Common myeloid progenitor, CD34-positive (primary cell): ENCODE measurements around the gene MOB3A.

Experiments used
- CTCF ChIA-PET: fragments of 350-600 bp; sonication (Branson Sonifier 250); formaldehyde crosslinking; loops from one replicate; lab custom pipeline; 2021; ENCODE audit warnings: antibody characterized with exemption; lab: Charles Lee
- POLR2A ChIA-PET: fragments of 350-600 bp; sonication (Branson Sonifier 250); formaldehyde crosslinking; loops from one replicate; lab custom pipeline; 2021; ENCODE audit warnings: antibody characterized with exemption; lab: Charles Lee
- DNase-seq, 3 donors: peaks; one replicate each; pipeline versions ENCODE4 v3.0.0 to v3.0.0-alpha.2; 2013
- H3K27ac ChIP-seq, 2 experiments: 1 replicate in 1 of 2; 2 replicates in 1 of 2; pipeline ENCODE4 v1.7.0; 2013; ENCODE audit warnings: inconsistent platforms in 2 of 2, low read length in 2 of 2, mild to moderate bottlenecking in 2 of 2, low read depth in 1 of 2, moderate library complexity in 1 of 2; ENCODE audit not compliant: severe bottlenecking in 2 of 2, insufficient read depth in 1 of 2, poor library complexity in 1 of 2
- H3K27me3 ChIP-seq, 5 experiments: replicated peaks in 2 of 5; 1 replicate in 3 of 5; 2 replicates in 2 of 5; pipeline versions ENCODE4 v1.6.1 to v1.7.0; 2013; ENCODE audit warnings: low read length in 4 of 5, mild to moderate bottlenecking in 2 of 5, moderate library complexity in 2 of 5, inconsistent platforms in 1 of 5; ENCODE audit not compliant: insufficient read depth in 5 of 5, control insufficient read depth in 4 of 5
- H3K36me3 ChIP-seq, 4 experiments: 1 replicate in 2 of 4; 2 replicates in 2 of 4; pipeline versions ENCODE4 v1.6.1 to v1.7.0; 2013; ENCODE audit warnings: low read length in 3 of 4, control low read depth in 1 of 4, mild to moderate bottlenecking in 1 of 4; ENCODE audit not compliant: control insufficient read depth in 4 of 4, insufficient read depth in 4 of 4
- H3K4me1 ChIP-seq, 4 experiments: 1 replicate in 3 of 4; 2 replicates in 1 of 4; pipeline versions ENCODE4 v1.6.1 to v1.7.1; 2013; ENCODE audit warnings: low read length in 3 of 4, mild to moderate bottlenecking in 3 of 4, control low read depth in 1 of 4, inconsistent platforms in 1 of 4, moderate library complexity in 1 of 4; ENCODE audit not compliant: control insufficient read depth in 4 of 4, insufficient read depth in 4 of 4; ENCODE audit errors: control extremely low read depth in 1 of 4
- H3K4me3 ChIP-seq, 7 experiments: 1 replicate in 4 of 7; 2 replicates in 3 of 7; pipeline versions ENCODE4 v1.5.1 to v1.7.0; 2013; ENCODE audit warnings: mild to moderate bottlenecking in 7 of 7, low read length in 6 of 7, moderate library complexity in 6 of 7, inconsistent platforms in 2 of 7, low read depth in 2 of 7, control low read depth in 1 of 7; ENCODE audit not compliant: insufficient read depth in 4 of 7, control insufficient read depth in 1 of 7; ENCODE audit errors: extremely low read depth in 1 of 7
- H3K9me3 ChIP-seq, 5 experiments: 1 replicate in 4 of 5; 2 replicates in 1 of 5; pipeline versions ENCODE4 v1.6.1 to v1.7.1; 2013; ENCODE audit warnings: low read length in 4 of 5, mild to moderate bottlenecking in 2 of 5, inconsistent platforms in 1 of 5, low read depth in 1 of 5, moderate library complexity in 1 of 5; ENCODE audit not compliant: control insufficient read depth in 4 of 5, insufficient read depth in 2 of 5; ENCODE audit errors: control extremely low read depth in 1 of 5
- WGBS: methylation state at CpG from one replicate; pipeline ENCODE4 v1.1.5; 2013; ENCODE audit not compliant: insufficient coverage; 5-methylcytosine and 5-hydroxymethylcytosine counted together

The MOB3A gene

DNA sequence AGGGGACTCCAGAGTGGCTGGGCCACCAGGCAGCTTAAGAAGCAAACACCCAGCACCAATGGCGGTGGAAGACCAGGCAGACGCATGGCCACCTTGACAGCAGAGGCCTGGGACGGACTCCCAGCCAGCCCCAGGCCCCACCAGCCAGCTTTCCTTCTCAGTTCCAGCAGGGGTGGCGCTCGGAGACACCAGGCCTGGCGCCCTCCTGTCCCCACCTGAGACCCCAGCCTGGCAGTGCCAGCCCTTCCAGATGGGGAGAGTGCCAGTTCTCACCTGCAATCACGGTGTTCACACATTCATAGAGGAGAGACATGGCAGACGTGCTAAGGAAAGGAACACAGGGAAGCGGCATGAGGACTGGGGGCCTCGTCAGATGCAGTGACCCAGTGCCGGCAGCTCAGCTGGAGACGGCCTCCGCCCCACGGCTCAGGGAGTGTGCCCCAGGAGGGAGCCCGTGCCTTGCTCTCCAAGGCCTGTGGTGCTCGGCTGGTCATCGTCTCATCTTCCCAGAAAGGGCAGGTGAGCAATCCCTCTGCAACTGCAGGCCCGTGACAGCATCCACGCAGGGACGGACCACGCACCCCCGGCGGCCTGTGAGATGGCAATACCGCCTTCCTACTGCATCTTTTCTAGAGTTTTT lies 30.9 kb upstream of the MOB3A start:
- H3K36me3 ChIP-seq = peaks cover 4 to 86% (median 63%) of the 10 kb centered on the region in 4 experiments
- WGBS = 98% methylated on average over 19 of the region's 24 CpGs
- ChIA-PET CTCF (interaction anchor here (3.1 kb wide), 1 partner anchor 15 kb away, joined by 9 read pairs; no protein-coding TSS in a partner anchor), POLR2A (no interaction called here)
- H3K4me1 ChIP-seq = no peaks in the 10 kb centered on the region
- H3K4me3 ChIP-seq = no peak overlapping the region
- no peak for DNase-seq
- no peak overlapping the region for H3K27ac ChIP-seq
- no peaks in the 10 kb centered on the region for H3K27me3 ChIP-seq
- H3K9me3 ChIP-seq = no peaks in the 10 kb centered on the region

DNA sequence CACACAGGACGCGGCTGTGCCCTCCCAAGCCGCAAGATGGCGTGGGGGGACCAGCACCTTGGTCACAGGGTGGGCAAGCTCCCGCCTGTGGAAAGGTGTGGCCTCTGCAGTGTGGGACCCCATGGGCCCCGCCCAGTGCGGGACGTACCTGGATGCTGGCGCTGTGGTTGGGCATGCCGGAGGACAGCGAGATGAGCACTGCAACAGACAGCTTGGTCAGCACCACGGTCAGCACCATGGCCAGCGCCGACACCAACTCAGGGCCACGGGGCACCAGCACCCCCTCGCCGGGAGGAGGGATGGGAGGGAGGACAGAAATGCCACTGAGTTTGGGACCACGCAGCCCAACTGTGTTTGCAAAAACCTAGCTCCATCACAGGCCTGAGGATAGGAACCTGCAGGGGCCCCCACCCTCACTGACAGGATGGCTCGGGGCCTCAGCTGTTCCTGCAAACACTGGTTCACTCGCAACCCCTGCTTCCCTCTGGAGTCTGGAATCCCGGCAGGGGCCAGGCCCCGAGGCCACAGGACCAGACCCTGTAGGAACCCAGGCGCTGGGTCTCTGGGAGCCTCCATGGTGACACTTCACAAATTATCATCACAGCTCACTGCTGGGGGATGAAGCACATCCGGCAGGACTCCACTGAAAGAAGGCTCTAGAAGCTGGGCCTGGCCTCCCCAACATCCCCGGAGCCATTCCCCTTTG lies 27.7 kb upstream of the MOB3A start:
- H3K36me3 ChIP-seq = peaks cover 12 to 82% (median 63%) of the 10 kb centered on the region in 4 experiments
- ChIA-PET POLR2A (no interaction called here), CTCF (interaction anchor here (1.2 to 1.9 kb wide), 2 partner anchors 9 to 14 kb away, joined by 4 read pairs; no protein-coding TSS in a partner anchor)
- no peak overlapping the region for H3K4me3 ChIP-seq
- H3K4me1 ChIP-seq = no peaks in the 10 kb centered on the region
- H3K27ac ChIP-seq = no peak overlapping the region
- no peaks in the 10 kb centered on the region for H3K27me3 ChIP-seq
- H3K9me3 ChIP-seq = no peaks in the 10 kb centered on the region
- 98% methylated on average over 20 of the region's 25 CpGs for WGBS
- DNase-seq = no peak

GRCh38 chr19:2122982-2123381 lies 26.9 kb upstream of the MOB3A start:
- H3K27me3 ChIP-seq = no peaks in the 10 kb centered on the region
- H3K4me3 ChIP-seq = no peak overlapping the region
- no peaks in the 10 kb centered on the region for H3K9me3 ChIP-seq
- DNase-seq = no peak
- WGBS = 94% methylated on average over 8 of the region's 10 CpGs
- CTCF ChIA-PET = interaction anchor here (1.3 to 1.9 kb wide), 2 partner anchors 14 to 177 kb away, joined by 3 to 4 read pairs; no protein-coding TSS in a partner anchor
- H3K4me1 ChIP-seq = no peaks in the 10 kb centered on the region
- H3K36me3 ChIP-seq = peaks cover 12 to 88% (median 68%) of the 10 kb centered on the region in 4 experiments
- POLR2A ChIA-PET = no interaction called here
- H3K27ac ChIP-seq = no peak overlapping the region

- 98% methylated on average over 10 of the region's 15 CpGs for WGBS
- POLR2A ChIA-PET = no interaction called here
- H3K36me3 ChIP-seq = peaks cover 12 to 88% (median 68%) of the 10 kb centered on the region in 4 experiments
- H3K4me3 ChIP-seq = no peak overlapping the region
- H3K27me3 ChIP-seq = no peaks in the 10 kb centered on the region
- no peaks in the 10 kb centered on the region for H3K9me3 ChIP-seq
- H3K4me1 ChIP-seq = no peaks in the 10 kb centered on the region
- CTCF ChIA-PET = interaction anchor here (0.9 to 1.9 kb wide), 3 partner anchors 15 to 176 kb away, joined by 3 to 4 read pairs (median 3); no protein-coding TSS in a partner anchor
- no peak for DNase-seq
- no peak overlapping the region for H3K27ac ChIP-seq
These were observed 26.1 kb upstream of the MOB3A start for GRCh38 chr19:2122251-2122650.

DNA sequence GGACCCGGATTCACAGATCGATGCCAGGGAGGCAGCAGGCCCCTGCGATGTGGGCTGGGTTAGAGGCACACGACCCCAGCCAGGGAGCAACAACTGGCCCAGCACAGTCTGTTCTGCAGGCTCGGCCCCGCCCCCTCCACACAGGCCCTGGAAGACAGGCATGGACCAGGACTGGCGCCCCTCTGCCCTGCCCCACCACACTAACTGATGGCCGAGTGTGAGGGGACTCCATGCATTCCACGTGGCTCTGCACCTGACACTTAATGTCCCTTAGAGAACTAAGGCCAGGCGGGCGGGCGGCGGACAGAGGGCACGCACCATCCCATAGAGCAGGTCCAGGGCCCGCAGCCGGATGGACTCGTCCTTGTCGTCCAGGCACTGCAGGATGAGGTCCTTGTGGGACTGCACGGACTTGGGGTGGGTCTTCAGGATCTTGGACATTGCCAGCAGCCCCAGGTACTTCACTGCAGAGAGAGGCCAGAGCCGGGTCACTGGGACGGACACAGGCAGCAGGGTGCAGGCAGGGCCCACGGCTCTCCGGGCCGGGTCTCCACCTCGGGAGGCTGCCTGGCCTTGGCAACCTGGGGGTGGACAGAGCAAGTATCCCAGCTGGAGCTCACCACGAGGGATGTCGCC lies 25.4 kb upstream of the MOB3A start:
- no peak overlapping the region for H3K4me3 ChIP-seq
- CTCF ChIA-PET = interaction anchor here (0.9 to 1.4 kb wide), 3 partner anchors 19 to 176 kb away, joined by 3 read pairs; no protein-coding TSS in a partner anchor
- H3K9me3 ChIP-seq = no peaks in the 10 kb centered on the region
- DNase-seq = no peak
- H3K27me3 ChIP-seq = no peaks in the 10 kb centered on the region
- WGBS = 96% methylated on average over 26 of the region's 27 CpGs
- H3K27ac ChIP-seq = no peak overlapping the region
- no peaks in the 10 kb centered on the region for H3K4me1 ChIP-seq
- H3K36me3 ChIP-seq = peaks cover 12 to 88% (median 69%) of the 10 kb centered on the region in 4 experiments
- POLR2A ChIA-PET = interaction anchor here (0.5 kb wide), 1 partner anchor 226 kb away, joined by 4 read pairs; no protein-coding TSS in a partner anchor

- Histone ChIP-seq H3K36me3 (peaks cover 14 to 91% (median 74%) of the 10 kb centered on the region in 4 experiments), H3K4me1 (no peaks in the 10 kb centered on the region), H3K4me3 (no peak overlapping the region), H3K27me3 (no peaks in the 10 kb centered on the region), H3K27ac (no peak overlapping the region), H3K9me3 (no peaks in the 10 kb centered on the region)
- DNase-seq = no peak
- ChIA-PET POLR2A (no interaction called here), CTCF (interaction anchor here (1.4 kb wide), 1 partner anchor 25 kb away, joined by 3 read pairs; no protein-coding TSS in a partner anchor)
- 98% methylated on average over 23 of the region's 26 CpGs for WGBS
These were observed 24.7 kb upstream of the MOB3A start for GRCh38 chr19:2120821-2121220.
